ES-I3 (cell line): Measurements from ENCODE around the gene GNAO1.

Source experiments
- H3K36me3 ChIP-seq: 2 replicates; pipeline ENCODE4 v1.6.1; 2013; ENCODE audit warnings: mild to moderate bottlenecking, low read length, control low read depth, moderate library complexity; ENCODE audit not compliant: insufficient read depth
- H3K4me1 ChIP-seq: 2 replicates; pipeline ENCODE4 v1.6.1; 2013; ENCODE audit warnings: mild to moderate bottlenecking, control low read depth, low read length; ENCODE audit not compliant: insufficient read depth
- H3K9ac ChIP-seq: 2 replicates; pipeline ENCODE4 v1.6.1; 2013; ENCODE audit warnings: low read depth, mild to moderate bottlenecking, low read length, moderate library complexity
- H3K9me3 ChIP-seq: 2 replicates; pipeline ENCODE4 v1.6.1; 2013; ENCODE audit warnings: mild to moderate bottlenecking, low read length, moderate library complexity; ENCODE audit not compliant: control insufficient read depth, insufficient read depth

GNAO1 gene

GRCh38 chr16:56336071-56336688, 144.9 kb downstream of the GNAO1 start:
- no peaks in the 10 kb centered on the region for H3K4me1 ChIP-seq
- H3K9ac ChIP-seq: no peak overlapping the region
- no peaks in the 10 kb centered on the region for H3K9me3 ChIP-seq
- no peaks in the 10 kb centered on the region for H3K36me3 ChIP-seq

GRCh38 chr16:56336711-56337110, 145.4 kb downstream of the GNAO1 start:
- Histone ChIP-seq H3K4me1 (no peaks in the 10 kb centered on the region), H3K9ac (no peak overlapping the region), H3K9me3 (no peaks in the 10 kb centered on the region), H3K36me3 (no peaks in the 10 kb centered on the region)

- Histone ChIP-seq H3K9ac (no peak overlapping the region), H3K36me3 (no peaks in the 10 kb centered on the region), H3K4me1 (no peaks in the 10 kb centered on the region), H3K9me3 (no peaks in the 10 kb centered on the region)
These were observed 146.0 kb downstream of the GNAO1 start for GRCh38 chr16:56337131-56337857.

GRCh38 chr16:56337858-56338325, 146.6 kb downstream of the GNAO1 start:
- Histone ChIP-seq H3K9ac (no peak overlapping the region), H3K4me1 (no peaks in the 10 kb centered on the region), H3K9me3 (no peaks in the 10 kb centered on the region), H3K36me3 (no peaks in the 10 kb centered on the region)

- Histone ChIP-seq H3K4me1 (no peaks in the 10 kb centered on the region), H3K36me3 (no peaks in the 10 kb centered on the region), H3K9ac (no peak overlapping the region), H3K9me3 (no peaks in the 10 kb centered on the region)
These were observed 147.5 kb downstream of the GNAO1 start for GRCh38 chr16:56338566-56339318.

GRCh38 chr16:56339431-56340195, 148.3 kb downstream of the GNAO1 start:
- Histone ChIP-seq H3K4me1 (peaks cover under 1% of the 10 kb centered on the region; the same call in 1 of the 2 replicates), H3K9me3 (no peaks in the 10 kb centered on the region), H3K36me3 (no peaks in the 10 kb centered on the region), H3K9ac (no peak overlapping the region)

- H3K36me3 ChIP-seq: no peaks in the 10 kb centered on the region
- peaks cover 7% of the 10 kb centered on the region; the same call in 1 of the 2 replicates for H3K4me1 ChIP-seq
- no peak overlapping the region for H3K9ac ChIP-seq
- H3K9me3 ChIP-seq: no peaks in the 10 kb centered on the region
These were observed 149.1 kb downstream of the GNAO1 start for GRCh38 chr16:56340416-56340815.

GRCh38 chr16:56340864-56341365, 149.6 kb downstream of the GNAO1 start:
- Histone ChIP-seq H3K36me3 (no peaks in the 10 kb centered on the region), H3K9ac (no peak overlapping the region), H3K4me1 (peaks cover 7% of the 10 kb centered on the region; the same call in 1 of the 2 replicates), H3K9me3 (no peaks in the 10 kb centered on the region)

- Histone ChIP-seq H3K4me1 (peaks cover 7% of the 10 kb centered on the region; the same call in 1 of the 2 replicates), H3K36me3 (no peaks in the 10 kb centered on the region), H3K9ac (no peak overlapping the region), H3K9me3 (no peaks in the 10 kb centered on the region)
These were observed 150.5 kb downstream of the GNAO1 start for GRCh38 chr16:56341656-56342399.

GRCh38 chr16:56343661-56344517, 152.6 kb downstream of the GNAO1 start:
- H3K4me1 ChIP-seq: peaks cover 7% of the 10 kb centered on the region; the same call in 1 of the 2 replicates
- no peaks in the 10 kb centered on the region for H3K36me3 ChIP-seq
- no peaks in the 10 kb centered on the region for H3K9me3 ChIP-seq
- H3K9ac ChIP-seq: no peak overlapping the region

- H3K9ac ChIP-seq: no peak overlapping the region
- H3K9me3 ChIP-seq: no peaks in the 10 kb centered on the region
- no peaks in the 10 kb centered on the region for H3K36me3 ChIP-seq
- peaks cover 7% of the 10 kb centered on the region; the same call in 1 of the 2 replicates for H3K4me1 ChIP-seq
These were observed 153.5 kb downstream of the GNAO1 start for GRCh38 chr16:56344518-56345405.
